ENCODE results near the gene ARHGEF10L. TPM values are rescaled to one million over a fixed set of nuclear protein-coding genes. Genes with fewer than 3 reads are reported as not detected.

The ARHGEF10L gene
- total and polyA plus RNA-seq, 8 donors: 16.8 to 39.6 (median 21.1) TPM

- Histone ChIP-seq H3K4me1 (peaks cover 0 to 30% of the 10 kb centered on the region in 2 donors), H3K9me3 (no peaks in the 10 kb centered on the region), H3K27ac (no peak overlapping the region), H3K27me3 (no peaks in the 10 kb centered on the region), H3K36me3 (no peaks in the 10 kb centered on the region), H3K4me3 (no peak overlapping the region)
- intact Hi-C loops (cut with DNase I): no loop called here
- no peak for TF ChIP-seq CTCF (IDR thresholded peaks at IDR 0.05)
- DNase-seq: no peak
- ATAC-seq: no peak
Observed at GRCh38 chr1:17550729-17551584, 11.5 kb downstream of the ARHGEF10L start.

- Histone ChIP-seq H3K4me3 (no peak overlapping the region), H3K27me3 (no peaks in the 10 kb centered on the region), H3K27ac (no peak overlapping the region), H3K4me1 (peaks cover 0 to 28% of the 10 kb centered on the region in 2 donors), H3K36me3 (no peaks in the 10 kb centered on the region), H3K9me3 (no peaks in the 10 kb centered on the region)
- no peak for TF ChIP-seq CTCF (IDR thresholded peaks at IDR 0.05)
- no peak for DNase-seq
- intact Hi-C loops (cut with DNase I): no loop called here
- ATAC-seq: no peak
Observed at GRCh38 chr1:17551755-17552234, 12.3 kb downstream of the ARHGEF10L start.

- no peaks in the 10 kb centered on the region for H3K27me3 ChIP-seq
- ATAC-seq: no peak
- H3K9me3 ChIP-seq: no peaks in the 10 kb centered on the region
- intact Hi-C loops (cut with DNase I): no loop called here
- H3K27ac ChIP-seq: no peak overlapping the region
- DNase-seq: no peak
- H3K4me1 ChIP-seq: peaks cover 0 to 28% of the 10 kb centered on the region in 2 donors
- TF ChIP-seq CTCF (IDR thresholded peaks at IDR 0.05): no peak
- H3K4me3 ChIP-seq: no peak overlapping the region
- no peaks in the 10 kb centered on the region for H3K36me3 ChIP-seq
Observed at GRCh38 chr1:17553975-17554700, 14.6 kb downstream of the ARHGEF10L start.

GRCh38 chr1:17554954-17555353 lies 15.5 kb downstream of the ARHGEF10L start:
- H3K27ac ChIP-seq: no peak overlapping the region
- no peak overlapping the region for H3K4me3 ChIP-seq
- no peak for DNase-seq
- no peaks in the 10 kb centered on the region for H3K36me3 ChIP-seq
- ATAC-seq: no peak
- intact Hi-C loops (cut with DNase I): no loop called here
- H3K9me3 ChIP-seq: no peaks in the 10 kb centered on the region
- TF ChIP-seq CTCF (IDR thresholded peaks at IDR 0.05): no peak
- no peaks in the 10 kb centered on the region for H3K27me3 ChIP-seq
- H3K4me1 ChIP-seq: peaks cover 3 to 28% of the 10 kb centered on the region in 2 donors

- DNase-seq (no peak), ATAC-seq (no peak)
- Histone ChIP-seq H3K4me3 (no peak overlapping the region), H3K27me3 (no peaks in the 10 kb centered on the region), H3K27ac (no peak overlapping the region), H3K9me3 (no peaks in the 10 kb centered on the region), H3K4me1 (peaks cover 15 to 28% of the 10 kb centered on the region in 2 donors), H3K36me3 (no peaks in the 10 kb centered on the region)
- intact Hi-C loops (cut with DNase I): no loop called here
- TF ChIP-seq CTCF (IDR thresholded peaks at IDR 0.05): no peak
Observed at GRCh38 chr1:17557986-17558385, 18.5 kb downstream of the ARHGEF10L start.
